HCEC 1CT (cell line): Measurements from ENCODE around the gene ENOX1.

Experiments
- DNase-seq: peaks from one replicate; pipeline ENCODE4 v3.0.0-alpha.2; 2017

Gene ENOX1

DNA sequence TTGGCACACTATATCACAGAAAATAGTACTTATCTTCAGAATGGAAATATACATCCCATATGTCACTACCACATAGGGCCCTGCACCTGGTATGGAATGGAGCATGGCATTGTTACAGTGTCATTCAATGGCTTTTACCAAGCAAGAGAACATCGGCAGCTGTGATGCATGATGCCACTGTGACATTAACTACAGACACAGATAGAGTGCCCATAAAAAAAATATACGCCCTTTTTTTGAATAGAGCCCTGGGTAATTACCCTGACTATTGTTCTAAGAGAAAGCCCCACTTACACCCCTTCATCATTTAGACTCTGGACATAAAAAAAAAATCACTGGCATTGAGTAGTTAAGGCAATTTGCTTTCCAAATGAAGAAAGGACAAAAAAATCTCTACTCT, 443.1 kb downstream of the ENOX1 start:
- no peak for DNase-seq

DNA sequence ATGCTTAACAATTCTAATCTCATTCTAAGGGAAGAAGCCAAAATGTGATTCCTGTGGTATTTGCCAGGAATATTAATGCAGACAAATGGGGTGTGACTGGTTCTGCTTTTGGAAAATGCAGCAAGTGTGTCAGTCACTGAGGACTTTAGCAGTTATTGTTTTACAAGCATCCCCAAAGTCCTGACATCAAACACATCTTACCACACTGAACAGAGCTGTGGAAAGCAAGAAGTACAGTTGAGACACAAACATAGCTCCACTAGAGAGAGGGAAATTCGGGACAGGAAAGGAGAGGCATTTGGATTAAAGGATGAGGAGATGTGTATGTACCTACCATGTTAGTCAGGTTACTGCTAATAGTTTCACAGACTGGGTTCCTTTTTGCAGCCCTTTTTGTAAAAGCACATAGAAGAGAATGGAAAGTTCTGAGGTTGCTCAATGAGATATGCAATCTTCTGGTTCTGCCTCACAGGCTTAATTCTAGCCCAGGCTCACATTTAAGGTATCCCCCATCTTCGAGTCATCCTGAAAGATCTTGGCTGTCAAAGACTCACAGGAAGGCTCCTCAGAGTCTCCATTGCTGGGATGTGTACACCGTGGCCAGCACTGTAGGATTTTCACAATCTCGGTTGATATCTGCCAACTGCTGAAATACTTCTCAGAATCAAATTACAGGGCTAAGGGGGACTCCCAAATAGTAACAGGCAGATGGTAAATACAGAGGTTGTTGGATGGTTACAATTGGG, 446.8 kb downstream of the ENOX1 start:
- DNase-seq, result no peak

DNA sequence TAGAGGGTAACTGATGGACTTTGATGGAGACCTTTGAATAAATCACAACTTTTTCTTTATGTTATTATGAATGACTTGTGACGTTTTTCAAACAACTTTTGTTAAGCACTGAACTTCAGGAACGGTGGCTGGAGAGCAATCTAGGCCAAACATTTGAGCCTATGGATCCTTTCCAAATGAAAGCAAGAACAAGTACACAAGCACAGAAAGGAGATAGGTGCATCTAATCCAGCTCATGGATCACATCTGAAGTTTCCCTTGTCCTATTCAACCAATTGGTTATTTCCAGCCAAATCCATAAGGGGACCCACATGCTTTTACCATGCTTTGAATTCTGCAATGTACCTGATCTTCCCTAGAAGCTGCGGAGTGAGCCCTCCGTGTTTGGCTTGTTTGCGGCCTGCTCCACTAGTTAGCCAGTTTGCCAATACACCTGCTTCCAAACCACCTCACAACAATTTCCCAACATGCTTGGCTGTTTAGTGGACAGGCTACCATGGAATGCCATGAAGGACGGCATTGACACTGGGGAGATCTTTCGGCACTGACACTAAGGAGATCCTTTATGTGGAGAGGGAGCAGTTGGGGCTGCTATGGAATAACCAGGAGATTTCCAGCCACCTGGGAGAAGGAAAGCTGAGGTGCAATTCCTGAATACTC, 447.5 kb downstream of the ENOX1 start:
- DNase-seq, result no peak

DNA sequence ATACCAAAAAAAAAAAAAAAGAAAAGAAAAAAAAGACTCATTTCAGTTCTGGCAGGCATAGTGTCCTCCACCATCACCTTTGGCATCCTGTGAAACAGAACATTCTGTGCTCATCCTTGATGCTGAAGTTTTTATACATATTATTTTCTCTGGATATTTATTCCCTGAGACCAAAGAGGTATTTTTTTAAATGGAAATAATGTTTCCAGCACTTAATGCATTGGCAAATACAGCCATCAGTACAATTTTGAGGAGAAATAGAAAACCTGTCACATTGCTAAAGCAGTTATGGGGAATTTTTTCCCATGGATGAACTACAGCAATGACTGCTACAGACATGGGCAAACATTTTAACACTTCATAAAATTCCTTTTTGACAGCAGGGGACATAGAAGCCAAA, 451.0 kb downstream of the ENOX1 start:
- no peak for DNase-seq

DNA sequence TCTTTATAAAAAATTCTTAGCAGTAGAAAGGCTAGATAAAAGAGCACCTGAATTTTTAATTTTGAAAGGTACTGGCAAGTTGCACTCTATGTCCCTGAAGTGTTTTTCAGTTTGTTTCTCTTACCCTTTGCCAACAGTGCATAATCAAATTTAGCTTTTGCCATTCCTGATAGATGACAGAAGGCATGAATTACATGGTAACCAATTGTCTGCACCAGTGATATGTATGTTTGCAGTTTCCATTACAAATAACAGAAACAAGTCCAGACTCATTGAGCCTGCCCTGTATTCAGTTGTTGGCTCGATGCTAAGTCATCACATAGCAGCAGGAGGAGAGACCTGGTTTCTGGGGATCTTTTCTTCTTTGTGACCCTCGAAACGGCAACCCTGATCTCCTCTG, 453.6 kb downstream of the ENOX1 start:
- DNase-seq, result no peak

DNA sequence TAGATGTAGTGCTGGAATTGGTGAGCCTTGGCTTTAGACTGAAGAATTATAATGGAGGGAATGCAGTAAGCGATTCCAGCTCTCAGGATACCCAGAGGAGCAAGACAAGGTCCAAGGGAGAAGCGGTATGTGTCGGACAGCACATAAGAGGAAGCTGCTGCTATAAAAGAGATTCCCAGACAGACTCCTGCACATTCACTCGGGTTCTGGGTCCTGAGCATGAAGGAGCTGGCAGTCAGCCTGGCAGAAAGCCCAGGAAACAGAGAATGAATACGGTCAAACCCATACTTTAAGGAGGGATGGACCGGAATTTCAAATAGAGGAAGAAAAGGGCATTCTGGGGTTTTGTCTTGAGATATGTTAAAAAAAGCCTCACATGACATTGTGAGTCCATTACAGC, 455.1 kb downstream of the ENOX1 start:
- DNase-seq, result no peak

DNA sequence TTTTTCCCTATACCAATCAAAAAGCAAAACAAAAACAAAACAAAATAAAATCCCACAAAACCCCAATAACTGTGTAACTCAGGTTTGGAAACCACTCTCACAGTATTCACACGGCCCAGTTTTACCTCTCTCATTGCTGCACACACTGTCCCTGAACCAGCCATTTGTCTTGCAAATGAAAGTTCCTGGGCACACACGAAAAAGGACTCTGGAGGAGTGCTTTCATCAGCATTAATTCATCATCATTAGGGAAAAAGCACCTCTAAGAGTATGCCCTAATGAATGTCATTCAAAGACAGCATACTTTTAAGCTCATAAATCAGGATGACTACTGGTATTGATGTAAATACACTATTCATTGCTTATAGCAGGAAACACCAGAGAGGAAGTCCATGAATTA, 457.1 kb downstream of the ENOX1 start:
- DNase-seq, result no peak

DNA sequence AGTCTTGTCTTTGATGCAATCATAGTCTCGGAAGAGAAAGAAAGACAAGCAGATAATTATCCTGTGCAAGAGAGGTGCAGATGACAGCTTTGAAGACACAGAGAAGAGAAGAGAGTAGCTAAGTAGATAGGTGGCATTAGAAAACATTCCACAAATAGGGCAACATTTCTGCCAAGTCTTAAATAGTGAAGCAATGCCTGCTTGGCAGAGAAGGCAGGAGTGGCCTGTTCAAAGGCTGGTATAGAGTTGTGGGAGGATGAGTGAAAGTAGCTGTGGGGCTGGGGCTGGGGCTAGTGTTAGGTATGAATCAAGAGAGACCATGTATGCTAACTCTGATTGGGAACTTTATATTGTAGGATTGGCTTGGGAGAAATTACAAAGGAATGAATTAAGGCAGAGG, 457.9 kb downstream of the ENOX1 start:
- no peak for DNase-seq

DNA sequence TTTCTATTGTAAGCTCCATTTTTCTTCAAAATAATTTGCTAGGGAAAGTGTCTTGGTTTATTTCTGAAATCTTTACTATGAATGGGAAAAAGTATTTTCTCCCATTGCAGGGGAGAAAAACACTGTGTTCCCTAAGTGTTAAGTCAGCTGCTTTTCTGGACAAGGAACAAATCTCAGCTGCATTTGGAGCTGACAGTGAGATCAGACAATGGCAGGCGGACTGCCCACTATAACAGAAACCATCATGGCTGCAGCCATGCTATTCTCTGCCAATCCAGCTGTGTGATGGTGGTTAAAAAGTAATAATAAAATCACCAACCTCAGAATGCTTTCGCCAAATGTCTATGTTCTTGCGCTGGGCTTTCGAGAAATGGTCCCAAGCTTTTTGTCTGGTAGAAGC, 460.7 kb downstream of the ENOX1 start:
- DNase-seq, result no peak

DNA sequence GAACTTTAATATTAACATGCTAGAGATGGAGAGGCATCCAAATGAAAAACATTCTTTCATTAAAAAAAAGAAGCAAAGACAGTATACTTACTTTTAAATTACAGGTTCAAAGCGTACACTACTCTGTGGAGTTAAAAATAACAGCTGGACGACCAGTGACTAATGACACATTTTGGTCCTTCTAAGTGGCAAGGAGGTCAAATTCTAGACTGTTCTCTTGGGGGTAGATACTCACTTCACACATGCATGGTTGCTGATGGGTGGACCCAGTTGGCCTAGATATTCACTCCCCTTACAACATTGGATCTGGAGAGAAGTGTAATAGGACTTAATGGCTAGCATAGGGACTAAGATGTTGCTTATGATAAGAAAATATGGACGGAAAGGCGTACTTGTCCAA, 461.1 kb downstream of the ENOX1 start:
- no peak for DNase-seq

DNA sequence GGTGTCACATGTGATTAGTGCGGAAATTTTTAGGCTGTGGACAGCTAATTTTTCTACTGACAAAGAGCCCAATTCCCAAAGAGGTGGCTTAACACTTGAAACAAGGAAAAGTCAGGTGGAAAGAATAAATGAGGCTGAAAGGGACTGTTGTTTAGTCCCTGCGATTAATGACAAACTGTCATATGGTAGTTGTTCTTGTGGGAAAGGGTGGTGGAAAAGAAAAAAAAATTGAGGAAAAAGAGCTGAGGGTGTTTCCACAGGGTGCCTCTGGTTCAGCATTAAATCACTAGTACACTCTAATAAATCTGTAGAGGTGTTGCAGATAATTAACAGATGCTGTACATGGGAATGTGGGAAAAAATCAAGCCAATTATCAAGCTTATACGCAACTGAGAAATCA, 462.6 kb downstream of the ENOX1 start:
- DNase-seq, result no peak

DNA sequence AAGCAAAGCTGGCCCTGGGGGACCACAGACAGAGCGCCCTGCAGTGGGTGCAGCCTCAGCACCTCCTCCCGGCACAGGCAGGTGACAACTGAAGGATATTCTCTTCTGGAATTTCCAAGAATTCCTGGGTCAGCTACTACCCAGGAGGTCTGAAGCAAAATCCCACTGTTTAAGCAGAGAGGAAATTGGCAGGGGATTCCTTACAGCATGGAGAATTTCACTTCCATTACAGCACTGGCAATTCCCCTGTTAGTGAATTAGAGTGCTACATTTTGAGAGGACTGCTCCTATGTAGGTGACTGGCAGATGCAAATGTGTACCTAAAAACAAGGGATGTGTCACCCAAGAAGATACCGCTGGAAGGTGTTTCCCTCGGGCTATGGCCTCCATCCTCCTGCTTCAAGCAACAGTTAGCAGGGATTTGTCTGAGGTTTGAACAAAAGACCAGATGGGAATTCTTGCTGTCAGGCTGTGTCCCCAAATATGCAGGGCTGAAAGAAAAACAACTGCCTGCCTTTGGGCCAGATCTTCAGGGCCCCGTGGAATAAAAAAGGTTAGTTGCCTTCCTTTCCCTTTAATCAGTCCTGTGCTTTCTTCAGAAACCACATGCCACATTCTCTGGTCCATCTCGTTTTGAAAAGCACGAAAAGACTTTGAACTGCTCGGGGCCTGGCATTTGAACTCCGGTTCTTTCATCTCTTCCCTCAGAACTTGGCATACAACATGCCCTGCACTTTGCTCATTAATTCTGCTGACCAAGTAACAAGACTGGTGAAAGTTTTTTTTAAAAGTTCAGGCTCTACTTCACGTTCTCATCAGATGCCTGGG, 466.9 kb downstream of the ENOX1 start:
- DNase-seq, result no peak

DNA sequence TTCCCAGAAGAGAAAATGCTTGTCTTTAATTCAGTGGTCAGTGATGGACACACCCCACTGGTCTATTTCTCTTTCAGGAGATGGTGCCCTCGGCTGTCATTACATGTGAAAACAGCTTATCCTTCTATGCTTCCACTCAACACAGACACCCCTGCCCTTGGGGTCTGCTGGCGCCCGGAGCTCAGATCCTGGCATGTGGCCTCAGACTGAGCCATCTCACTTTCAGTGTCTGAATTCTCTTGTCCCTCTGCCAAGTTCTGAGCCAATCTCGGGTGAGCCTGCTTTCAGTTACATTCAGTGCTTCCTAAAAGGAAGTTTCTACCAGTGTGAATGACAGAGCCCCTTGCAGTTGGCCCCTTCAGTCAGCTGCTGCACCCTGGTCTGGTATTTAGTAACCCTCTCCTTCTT, 469.8 kb downstream of the ENOX1 start:
- peak; percentile 52 for DNase-seq

DNA sequence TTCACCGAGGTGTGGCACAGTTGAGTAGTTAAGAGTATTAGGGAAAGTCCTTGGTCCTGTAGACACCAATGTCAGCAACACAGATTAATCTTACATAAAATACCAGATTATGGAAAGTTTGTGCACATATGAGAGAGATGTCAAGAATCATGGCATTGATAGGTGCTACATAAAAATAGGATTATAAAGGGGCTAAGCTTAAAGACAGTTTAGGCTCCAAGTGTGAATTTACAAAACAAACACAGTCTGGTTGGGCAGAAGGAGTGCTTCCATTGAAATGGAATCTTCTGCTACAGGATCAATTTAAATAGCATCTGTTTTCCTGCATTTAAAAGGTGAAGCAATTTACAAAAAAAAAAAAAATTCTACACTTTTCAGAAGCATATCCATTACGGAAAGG, 470.5 kb downstream of the ENOX1 start:
- DNase-seq, result no peak

DNA sequence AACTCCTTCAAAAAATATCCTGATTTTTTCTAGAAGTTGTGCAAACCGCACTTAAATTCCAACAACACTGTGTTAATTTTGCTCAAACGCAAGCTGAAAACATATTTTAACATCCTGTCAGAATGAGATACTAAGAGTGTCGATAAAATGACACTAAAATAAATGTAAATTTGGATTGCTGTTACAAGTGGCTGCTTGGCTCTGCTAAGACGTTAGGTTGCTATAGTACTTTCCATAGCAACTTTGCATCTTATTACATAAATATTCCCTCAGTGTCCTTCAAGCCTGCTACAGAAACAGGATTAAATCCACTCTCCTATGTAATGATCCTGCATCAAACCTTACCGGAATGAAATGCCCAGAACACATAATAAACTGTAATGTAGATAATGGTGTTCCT, 471.2 kb downstream of the ENOX1 start:
- DNase-seq, result no peak

DNA sequence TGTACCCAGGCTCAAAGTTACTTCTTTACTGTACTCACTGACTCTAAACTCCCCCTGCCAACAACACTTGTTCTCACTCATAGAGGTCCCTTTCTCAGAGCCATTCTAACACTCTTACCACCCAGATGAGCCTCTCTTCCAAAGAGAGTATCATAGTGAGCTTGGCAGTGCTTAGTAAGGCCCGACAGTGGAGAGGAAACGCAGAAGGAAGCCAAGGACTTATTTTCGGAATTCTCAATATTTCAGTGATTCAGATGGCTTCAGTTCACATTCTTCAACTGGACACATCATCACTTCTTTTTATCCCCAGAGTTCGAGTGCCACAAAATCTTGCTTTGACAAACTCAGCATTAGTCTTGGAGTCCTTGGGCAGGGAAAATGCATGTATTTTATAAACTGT, 477.5 kb downstream of the ENOX1 start:
- DNase-seq, result no peak

DNA sequence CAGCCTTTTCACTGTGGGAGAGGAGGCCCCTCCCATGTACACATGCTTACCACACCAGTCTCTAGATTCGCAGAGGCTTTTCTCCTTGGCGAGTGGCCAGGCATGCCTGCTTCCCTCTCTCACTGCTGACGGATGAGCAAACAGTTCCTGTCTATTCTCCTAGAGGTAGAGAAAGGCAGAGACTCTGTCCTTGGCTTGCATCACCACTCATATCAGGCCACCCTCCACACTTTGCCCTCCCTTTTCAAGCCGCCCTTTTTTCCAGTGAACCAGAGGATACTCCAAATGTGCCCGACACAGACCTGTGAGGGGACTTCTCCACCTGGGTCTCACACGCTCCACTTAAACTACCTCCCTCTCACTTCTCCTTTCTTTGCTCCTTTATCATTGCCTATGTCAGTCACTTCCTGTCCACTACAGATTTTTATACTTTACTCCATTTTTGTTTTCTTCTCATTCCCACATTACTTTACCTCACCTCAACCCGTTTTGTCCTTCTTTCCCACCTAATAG, 478.8 kb downstream of the ENOX1 start:
- peak; percentile 58 for DNase-seq

DNA sequence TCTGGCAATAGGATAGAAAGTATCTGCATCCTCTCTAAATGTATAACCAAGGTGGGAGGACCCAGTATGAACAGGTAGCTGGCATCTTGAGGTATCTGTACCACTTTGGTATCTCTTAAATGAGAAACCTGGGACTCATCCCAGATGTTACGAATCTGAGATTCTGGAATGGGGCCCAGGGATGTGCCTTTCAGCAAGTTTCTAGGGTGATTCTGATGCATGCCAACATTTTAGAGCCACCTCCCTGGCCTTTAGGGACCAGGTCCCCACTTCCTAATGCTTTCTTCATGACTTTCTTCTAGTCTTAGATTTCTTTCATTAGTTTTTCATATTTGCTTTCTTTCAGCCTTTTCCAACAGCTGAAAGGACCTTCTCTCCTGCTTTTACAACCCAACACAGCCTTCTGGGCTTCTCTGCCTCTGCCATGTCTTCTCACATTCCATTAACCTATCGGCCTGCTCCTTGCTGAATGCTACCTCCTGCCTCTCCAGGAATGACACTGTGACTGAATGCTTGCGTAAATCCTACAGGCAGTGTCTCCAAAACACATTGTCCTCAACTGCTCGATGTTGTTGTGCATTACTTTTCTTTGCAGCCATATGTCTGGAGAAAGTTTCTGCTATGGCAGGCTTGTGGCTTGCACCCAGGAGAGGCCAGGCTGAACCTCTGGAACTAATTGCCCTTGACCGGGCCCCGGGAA, 479.4 kb downstream of the ENOX1 start:
- DNase-seq, result no peak

DNA sequence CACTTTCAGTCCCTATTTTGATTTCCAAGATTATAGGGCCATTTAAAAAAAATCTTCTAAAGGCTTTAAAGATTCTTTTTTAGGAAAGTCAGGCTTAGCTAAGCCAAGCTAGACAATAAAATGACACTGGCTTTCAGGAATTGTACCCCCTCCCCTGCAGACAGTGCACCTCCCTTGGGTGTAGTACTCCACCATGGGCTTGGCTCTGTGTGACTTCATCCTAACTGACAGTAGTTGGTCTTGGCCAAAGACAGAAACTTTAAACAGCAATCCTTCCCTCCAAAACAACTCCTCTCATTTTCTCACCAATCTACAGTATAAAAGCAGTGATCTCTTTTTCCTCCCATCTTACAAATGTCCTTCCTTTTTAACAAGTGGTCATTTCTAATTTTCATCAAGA, 480.4 kb downstream of the ENOX1 start:
- no peak for DNase-seq

DNA sequence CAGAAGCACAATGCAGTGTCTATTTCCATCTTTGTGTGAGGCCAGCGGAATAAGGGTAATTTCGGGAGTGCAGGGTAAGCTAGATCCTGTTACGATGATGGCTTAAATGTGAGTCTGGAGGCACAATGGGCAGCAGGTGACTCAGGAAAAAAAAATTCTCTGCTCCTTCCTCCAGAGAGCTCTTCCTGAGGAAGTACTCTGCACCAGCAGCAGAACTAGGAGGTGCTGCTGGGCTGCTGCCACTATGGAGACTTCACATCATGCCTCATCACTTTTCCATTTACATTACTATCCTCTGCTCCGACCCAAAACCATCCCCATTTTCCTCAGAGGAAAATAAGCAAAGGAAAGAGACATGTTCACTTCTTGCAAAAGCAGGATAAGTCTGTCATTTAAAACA, 481.4 kb downstream of the ENOX1 start:
- peak; percentile 43 for DNase-seq

DNA sequence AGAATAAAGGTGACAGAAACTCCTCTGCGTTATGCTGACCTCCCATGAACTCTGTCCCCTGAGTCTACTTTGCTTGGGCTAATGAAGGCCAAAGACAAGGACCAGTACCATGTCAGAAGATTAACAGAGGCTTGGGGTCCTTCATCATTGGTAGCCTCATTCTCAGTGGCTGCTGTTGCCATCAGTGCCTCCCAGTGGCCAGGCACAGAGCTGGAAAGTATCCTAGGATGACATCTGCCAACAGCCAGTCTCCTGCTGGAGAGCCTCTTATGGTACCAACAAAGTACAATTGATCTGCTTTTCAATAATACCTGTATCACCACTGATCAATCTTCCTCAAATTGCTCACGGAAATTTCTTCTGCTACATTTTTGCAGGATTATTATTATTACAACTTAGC, 481.8 kb downstream of the ENOX1 start:
- DNase-seq, result no peak

DNA sequence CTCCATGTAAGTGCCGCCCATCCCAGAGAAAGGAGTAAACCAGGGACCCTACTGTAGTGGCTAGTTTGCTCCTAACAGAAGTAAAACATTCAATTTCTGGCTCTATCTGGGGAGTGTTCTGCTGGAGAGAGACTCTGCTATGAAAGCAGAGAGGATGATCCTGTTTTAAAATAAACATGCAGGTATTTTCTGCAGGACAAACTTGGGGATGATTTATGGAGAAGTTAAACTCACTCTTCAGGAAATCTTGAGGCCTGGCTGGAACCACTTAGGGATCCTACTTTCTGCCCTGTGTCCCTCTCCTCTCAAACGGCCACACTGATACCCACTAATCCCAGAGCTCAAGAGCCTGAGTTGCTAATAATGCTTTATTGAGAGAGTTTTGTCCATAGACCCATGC, 482.3 kb downstream of the ENOX1 start:
- DNase-seq, result no peak

DNA sequence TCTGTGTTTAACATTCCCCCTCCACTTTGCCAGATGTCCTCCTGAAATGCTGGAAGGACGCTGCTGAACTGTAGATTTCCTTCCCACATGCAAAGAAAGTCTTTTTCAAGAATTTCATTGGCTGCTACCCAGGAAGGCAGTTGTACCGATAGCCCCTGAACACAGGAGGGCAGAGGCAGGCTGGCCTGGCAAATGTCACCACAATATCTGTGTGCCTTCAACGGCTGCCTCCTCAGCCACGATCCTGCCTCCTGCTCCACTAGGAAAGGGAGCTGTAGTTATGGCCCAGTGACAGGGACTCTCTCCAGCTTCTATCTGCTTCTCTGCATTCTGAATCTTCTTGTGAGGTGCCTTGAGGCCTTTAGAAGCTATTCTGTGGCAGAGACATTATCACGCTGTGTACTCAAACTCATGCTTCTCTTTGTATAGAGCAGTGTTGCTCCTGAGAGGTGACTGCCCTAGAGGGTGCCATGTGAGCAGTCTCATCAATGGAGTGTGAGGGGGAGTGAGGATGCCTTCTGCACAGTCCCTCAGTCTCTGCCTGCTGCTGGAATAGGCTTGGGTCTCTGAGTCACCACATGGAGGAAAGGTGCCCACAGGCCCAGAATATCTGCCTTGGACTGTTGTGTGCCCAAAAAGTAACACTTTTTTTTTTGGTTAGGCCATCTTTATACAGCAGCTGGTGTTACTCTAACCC, 483.6 kb downstream of the ENOX1 start:
- peak; percentile 63 for DNase-seq
